Epithelial cell of proximal tubule (primary cell): ENCODE measurements around the gene GSAP. TPM values are rescaled to one million over a fixed set of nuclear protein-coding genes. Genes with fewer than 3 reads are reported as not detected.

Experiments used
- DNase-seq: peaks from one replicate; pipeline ENCODE4 v3.0.0-alpha.2; 2011; ENCODE audit warnings: low read depth
- H3K4me3 ChIP-seq: 2 replicates; pipeline ENCODE4 v1.5.1; 2011; ENCODE audit warnings: low read depth, mild to moderate bottlenecking, low read length
- total RNA-seq: library from RNA; depleted of rRNA; stranded (reverse); fragments of >200 nt; gene quantifications from 2 replicates; pipeline ENCODE4 v1.2.3, GENCODE V29; 2015
- TF ChIP-seq, protein P1 (sequence below): conservative IDR thresholded peaks from 2 replicates; pipeline ENCODE4 v1.5.1; 2012; ENCODE audit warnings: low read depth, mild to moderate bottlenecking, low read length

GSAP gene
- total RNA-seq, 1 donor from 2014 or later = 1.2 TPM

DNA sequence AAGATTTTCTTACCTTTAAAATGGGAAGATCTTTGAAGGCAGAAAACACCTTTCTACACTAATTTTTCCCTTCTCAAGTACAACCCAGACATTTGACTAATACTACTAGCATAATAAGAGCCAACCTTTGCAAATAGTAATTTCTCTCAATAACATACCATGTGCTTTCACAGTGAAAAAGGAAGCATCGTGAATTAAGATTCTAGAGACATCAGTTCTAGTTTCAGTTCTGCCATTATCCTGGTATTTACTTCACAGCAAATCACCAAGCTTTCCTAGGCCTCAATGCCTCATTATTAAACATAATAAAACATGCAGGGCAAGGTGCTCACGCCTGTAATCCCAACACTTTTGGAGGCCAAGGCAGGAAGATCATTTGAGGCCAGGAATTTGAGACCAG is 24.9 kb downstream of the GSAP start:
- DNase-seq = no peak
- TF ChIP-seq, protein P1, sequence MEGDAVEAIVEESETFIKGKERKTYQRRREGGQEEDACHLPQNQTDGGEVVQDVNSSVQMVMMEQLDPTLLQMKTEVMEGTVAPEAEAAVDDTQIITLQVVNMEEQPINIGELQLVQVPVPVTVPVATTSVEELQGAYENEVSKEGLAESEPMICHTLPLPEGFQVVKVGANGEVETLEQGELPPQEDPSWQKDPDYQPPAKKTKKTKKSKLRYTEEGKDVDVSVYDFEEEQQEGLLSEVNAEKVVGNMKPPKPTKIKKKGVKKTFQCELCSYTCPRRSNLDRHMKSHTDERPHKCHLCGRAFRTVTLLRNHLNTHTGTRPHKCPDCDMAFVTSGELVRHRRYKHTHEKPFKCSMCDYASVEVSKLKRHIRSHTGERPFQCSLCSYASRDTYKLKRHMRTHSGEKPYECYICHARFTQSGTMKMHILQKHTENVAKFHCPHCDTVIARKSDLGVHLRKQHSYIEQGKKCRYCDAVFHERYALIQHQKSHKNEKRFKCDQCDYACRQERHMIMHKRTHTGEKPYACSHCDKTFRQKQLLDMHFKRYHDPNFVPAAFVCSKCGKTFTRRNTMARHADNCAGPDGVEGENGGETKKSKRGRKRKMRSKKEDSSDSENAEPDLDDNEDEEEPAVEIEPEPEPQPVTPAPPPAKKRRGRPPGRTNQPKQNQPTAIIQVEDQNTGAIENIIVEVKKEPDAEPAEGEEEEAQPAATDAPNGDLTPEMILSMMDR = no peak
- H3K4me3 ChIP-seq = no peak overlapping the region

DNA sequence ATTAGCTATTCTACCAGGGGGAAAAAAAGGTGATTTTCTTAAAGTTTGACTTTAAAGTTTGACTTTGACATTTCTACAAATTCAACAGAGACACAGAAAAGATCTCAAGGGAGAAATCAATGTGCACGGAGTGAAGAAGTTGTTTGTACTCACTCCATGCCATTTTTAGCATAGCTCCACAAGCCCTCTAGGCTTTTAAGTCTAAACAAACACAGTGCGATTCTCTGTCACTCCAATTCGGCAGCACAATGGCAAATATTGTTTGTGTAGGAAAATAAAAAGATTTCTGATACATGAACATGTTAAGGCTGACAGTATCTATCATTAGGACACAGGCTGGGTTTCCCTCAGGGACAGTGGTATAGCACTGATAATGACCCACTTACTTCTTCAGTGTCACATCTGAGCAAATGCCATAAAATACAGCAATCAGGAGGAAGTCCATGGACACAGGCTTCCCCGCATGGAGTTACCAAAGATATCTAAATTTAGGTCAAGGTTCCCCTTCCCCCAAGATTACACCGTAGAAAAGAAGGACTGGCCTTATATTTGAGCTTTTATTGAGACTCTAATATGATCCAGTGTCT is 28.0 kb downstream of the GSAP start:
- TF ChIP-seq, protein P1 = no peak
- DNase-seq = no peak
- no peak overlapping the region for H3K4me3 ChIP-seq

DNA sequence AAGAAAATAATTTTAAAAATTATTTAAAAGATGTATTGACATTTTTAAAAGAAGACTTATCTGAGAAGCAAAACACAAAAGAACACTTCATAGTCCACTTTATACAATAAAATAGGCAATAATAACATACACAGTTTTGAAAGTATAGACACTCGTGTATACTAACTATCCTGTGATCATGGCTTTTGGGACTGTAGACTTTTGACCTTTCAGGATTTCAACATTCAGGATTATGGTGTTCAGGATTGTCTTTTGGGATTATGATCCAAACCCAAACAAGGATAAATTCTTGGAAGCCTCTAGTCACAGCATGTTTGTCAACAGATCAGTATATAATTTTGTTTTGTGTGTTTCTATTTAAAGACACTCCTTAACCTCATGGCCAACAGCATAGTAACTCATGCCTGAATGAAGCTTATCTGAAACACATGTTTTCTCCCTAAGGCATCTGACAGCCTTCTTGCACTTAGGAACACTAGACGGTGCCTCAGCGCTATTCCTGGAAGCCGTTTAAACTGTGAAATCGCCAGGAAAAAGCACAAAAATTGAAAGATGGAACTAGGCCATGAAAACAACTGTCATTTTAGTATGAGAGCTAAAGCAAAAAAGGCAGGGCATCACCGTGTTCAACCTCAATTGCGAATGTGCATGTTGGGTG is 29.9 kb downstream of the GSAP start:
- H3K4me3 ChIP-seq = no peak overlapping the region
- DNase-seq = no peak
- TF ChIP-seq, protein P1 = no peak

DNA sequence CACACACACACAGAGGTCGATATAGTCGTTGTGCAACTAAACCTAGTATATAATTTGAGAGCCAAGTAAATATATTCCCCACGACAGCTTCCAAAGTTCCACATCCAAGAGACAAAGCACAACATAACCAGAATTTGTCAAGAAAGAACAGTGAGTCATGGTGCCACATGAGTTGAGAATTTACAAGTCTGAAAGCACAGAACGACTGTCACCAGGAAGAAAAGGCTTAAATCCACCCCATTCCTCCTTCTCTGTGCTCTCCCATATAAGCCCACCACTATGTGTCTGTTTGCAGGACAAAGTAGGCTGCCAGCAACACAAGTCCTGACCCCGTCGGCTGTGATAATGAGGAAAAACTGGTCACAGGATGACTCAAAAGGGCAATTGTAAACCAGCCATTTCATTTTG is 32.8 kb downstream of the GSAP start:
- DNase-seq = no peak
- H3K4me3 ChIP-seq = no peak overlapping the region
- TF ChIP-seq, protein P1 = no peak

DNA sequence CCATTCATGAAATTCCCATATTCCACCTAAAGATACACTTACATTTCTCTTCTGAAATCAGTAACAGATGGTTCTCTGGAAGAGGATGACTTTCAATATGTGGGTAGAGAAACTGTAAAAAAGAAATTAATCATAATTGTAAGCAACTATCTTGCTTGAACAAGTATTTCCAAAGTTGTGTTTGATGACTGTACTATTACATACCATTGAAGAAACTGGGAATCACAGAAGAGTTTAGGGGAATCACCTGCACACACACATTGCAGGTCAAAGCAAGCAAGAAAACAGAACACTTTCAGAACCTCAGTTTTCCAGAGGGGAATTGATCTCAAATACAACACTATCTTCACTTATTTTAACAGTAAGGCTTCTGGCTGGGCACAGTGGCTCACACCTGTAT is 33.6 kb downstream of the GSAP start:
- DNase-seq = no peak
- TF ChIP-seq, protein P1 = no peak

DNA sequence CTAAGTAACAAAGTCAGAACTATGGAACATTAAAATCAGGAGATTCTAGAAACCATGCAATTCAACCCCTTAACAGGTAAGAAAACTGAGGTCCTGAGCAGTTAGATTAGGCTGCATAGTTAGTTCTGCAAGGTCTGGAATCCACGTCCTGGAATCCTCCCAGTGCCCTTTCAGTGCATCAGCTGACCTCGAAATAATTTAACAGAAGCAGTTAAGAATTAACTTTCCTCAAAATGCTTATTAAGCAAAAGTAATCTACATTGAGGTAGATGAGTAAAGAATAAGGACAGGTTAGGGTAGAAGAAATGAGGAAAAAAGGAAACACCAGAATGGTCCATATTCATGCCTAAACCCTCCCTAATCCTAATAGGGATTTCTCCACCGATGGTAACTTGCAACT is 37.6 kb downstream of the GSAP start:
- DNase-seq = no peak
- no peak overlapping the region for H3K4me3 ChIP-seq
- TF ChIP-seq, protein P1 = no peak

More for the DNA sequence above, 33.6 kb downstream of the GSAP start:
- H3K4me3 ChIP-seq = no peak overlapping the region

DNA sequence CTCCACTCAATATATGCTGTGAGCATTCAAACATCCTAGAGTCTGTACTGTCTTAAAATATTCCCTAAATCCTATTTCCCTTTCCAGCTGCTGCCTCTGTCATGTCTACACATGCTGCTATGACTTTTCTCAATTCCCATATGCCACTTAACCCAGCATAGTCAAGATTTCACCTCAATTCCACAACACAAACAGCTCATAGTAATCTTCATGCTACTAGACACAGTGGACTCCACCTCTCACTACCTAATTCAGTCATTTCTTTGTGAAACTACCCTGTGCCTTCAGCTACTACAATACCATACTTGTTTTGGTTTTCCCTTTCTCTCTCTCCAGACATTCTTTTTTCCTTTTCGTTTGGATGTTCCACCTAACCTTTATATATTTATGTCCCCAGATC is 45.5 kb downstream of the GSAP start:
- TF ChIP-seq, protein P1 = no peak
- H3K4me3 ChIP-seq = no peak overlapping the region
- no peak for DNase-seq
